ACC112 (cell line): ENCODE results near the gene PAPOLG.
"Not testable (repeated sequence)": the region's sequence is repeated elsewhere in the genome, so short reads cannot be mapped to it uniquely, and the experiment has no call there.

Experiments used
- H2AFZ ChIP-seq: fragments of 200-600 bp; sonication (generic); one replicate; pipeline ENCODE4 v1.6.0; 2017; ENCODE audit warnings: antibody characterized with exemption, low read length; ENCODE audit not compliant: unreplicated experiment
- H3K27ac ChIP-seq: fragments of 200-600 bp; sonication (generic); 2 replicates; pipeline ENCODE4 v1.5.1; 2014; ENCODE audit warnings: low read depth, mild to moderate bottlenecking, antibody characterized with exemption, low read length, moderate library complexity
- H3K27me3 ChIP-seq: fragments of 200-600 bp; sonication (generic); 2 replicates; pipeline ENCODE4 v1.6.1; 2014; ENCODE audit warnings: mild to moderate bottlenecking, antibody characterized with exemption, low read length, moderate library complexity, mixed read lengths; ENCODE audit not compliant: insufficient read depth
- H3K36me3 ChIP-seq: fragments of 200-600 bp; sonication (generic); 2 replicates; pipeline ENCODE4 v1.6.1; 2016; ENCODE audit warnings: mild to moderate bottlenecking, antibody characterized with exemption, low read length, moderate library complexity, mixed read lengths; ENCODE audit not compliant: insufficient read depth
- H3K4me1 ChIP-seq: fragments of 200-600 bp; sonication (generic); one replicate; pipeline ENCODE4 v1.6.1; 2016; ENCODE audit warnings: low read length, mixed read lengths; ENCODE audit not compliant: insufficient read depth, unreplicated experiment, control insufficient read depth
- H3K4me3 ChIP-seq: fragments of 200-600 bp; sonication (generic); 2 replicates; pipeline ENCODE4 v1.5.1; 2014; ENCODE audit warnings: mild to moderate bottlenecking, low read depth, low read length
- H3K79me2 ChIP-seq: fragments of 200-600 bp; sonication (generic); one replicate; pipeline ENCODE4 v1.6.0; 2016; ENCODE audit warnings: low read length; ENCODE audit not compliant: control insufficient read depth, unreplicated experiment, insufficient read depth

The PAPOLG gene

DNA sequence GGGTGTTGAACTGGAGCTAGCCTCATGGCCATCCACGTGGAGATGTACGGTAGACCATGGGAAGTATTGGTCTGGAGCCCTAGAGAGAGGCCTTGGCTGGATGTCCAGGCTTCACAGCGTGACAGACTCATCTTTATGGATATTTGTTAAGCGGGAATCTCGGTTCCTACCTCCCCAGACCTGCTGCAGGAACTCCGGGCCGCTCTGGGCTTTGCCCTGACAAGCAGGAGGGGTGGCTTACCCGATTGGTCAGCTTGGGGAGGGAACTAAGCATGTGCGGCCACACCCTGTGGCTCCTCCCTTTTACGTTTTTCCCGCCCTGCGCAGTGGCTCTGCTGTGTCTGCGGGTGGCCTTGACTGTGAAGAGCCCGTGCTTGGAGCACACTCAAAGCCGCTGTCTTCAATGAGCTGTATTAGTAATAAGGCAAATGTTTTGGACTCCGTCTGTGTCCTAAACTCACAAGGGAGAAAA lies 52.3 kb downstream of the PAPOLG start:
- Histone ChIP-seq H3K27ac (no peak overlapping the region), H2AFZ (no peak overlapping the region)

DNA sequence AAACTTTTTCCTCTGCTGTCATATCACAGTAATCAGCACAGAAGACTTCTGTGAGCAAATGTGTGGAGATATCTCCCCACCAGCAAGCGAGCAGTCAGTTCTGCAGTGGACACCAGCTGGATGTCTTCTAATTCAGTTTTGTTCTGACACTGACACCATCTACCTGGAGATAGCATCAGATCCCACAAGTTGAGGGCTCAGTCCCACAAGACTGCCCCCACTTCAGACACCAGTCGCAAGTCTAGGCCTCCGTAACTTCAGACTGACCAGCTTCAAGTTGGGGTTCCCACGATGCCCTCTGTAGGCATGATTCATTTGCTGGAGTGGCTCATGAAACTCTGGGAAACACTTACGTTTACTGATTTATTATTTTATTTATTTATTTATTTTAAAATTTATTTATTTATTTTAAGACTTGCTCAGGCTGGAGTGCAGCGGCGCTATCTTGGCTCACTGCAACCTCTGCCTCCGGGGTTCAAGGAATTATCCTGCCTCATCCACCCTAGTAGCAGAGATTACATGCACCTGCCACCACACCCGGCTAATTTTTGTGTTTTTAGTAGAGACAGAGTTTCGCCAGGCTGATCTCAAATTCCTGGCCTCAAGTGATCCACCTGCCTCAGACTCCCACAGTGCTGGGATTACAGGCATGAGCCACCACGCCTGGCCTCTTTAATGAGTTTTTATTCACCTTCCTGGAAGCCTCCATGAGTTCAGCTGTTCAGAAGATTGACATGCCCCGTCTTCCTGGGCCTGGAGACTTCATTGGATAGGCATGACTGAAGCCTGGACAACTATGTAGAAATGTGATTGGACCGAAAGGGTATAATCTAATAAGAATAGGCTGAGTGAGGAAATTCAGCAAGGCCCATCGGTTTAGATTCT lies 55.7 kb downstream of the PAPOLG start:
- Histone ChIP-seq H3K4me3 (no peak overlapping the region), H3K36me3 (no peaks in the 10 kb centered on the region), H2AFZ (no peak overlapping the region), H3K79me2 (no peaks in the 10 kb centered on the region), H3K27ac (no peak overlapping the region), H3K27me3 (peaks cover 22% of the 10 kb centered on the region), H3K4me1 (peaks cover 4% of the 10 kb centered on the region)

More for the DNA sequence above, 52.3 kb downstream of the PAPOLG start:
- no peaks in the 10 kb centered on the region for H3K79me2 ChIP-seq
- H3K36me3 ChIP-seq: no peaks in the 10 kb centered on the region
- H3K4me1 ChIP-seq: peaks cover 4% of the 10 kb centered on the region
- no peak overlapping the region for H3K4me3 ChIP-seq
- H3K27me3 ChIP-seq: peaks cover 1% of the 10 kb centered on the region; the same call in 1 of the 2 replicates

DNA sequence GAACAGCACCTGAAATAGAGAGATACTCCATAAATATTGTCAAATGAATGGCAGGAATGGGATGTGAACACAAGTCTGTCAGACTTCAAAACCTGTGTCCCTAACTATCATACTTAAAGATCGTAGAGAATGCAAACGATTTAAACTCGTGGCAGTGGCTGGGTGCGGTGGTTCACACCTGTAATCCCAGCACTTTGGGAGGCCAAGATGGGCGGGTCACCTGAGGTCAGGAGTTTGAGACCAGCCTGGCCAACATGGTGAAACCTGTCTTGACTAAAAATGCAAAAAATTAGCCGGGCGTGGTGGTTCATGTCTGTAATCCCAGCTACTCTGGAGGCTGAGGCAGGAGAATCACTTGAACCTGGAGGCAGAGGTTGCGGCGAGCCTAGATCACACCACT lies 61.1 kb downstream of the PAPOLG start:
- H3K4me1 ChIP-seq, H3K4me3 ChIP-seq, H3K79me2 ChIP-seq, H3K27ac ChIP-seq, H3K36me3 ChIP-seq, H2AFZ ChIP-seq: not testable (repeated sequence)
- H3K27me3 ChIP-seq: peaks cover 22% of the 10 kb centered on the region

DNA sequence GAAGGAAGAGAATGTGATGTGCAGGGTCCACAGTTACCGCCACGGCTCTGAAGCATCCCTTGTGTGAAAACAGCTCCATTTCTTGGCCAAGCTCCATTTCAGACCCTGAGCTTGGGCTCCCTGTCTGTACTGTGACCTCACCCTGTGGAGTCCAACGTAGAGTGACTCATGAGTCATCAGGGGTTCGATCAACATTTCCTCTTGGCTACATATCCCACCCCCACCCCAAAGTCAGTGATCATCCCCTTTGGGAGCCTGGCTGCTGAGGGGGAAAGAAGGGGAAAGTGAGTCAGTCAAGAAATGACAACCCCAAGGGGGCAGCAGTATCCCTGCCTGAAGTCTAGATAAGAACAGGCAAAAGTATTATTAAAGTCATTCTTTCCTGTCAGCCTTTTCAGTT lies 62.2 kb downstream of the PAPOLG start:
- Histone ChIP-seq H3K36me3 (no peaks in the 10 kb centered on the region), H2AFZ (no peak overlapping the region), H3K4me3 (no peak overlapping the region), H3K27ac (no peak overlapping the region), H3K27me3 (peaks cover 21% of the 10 kb centered on the region), H3K4me1 (peaks cover 4% of the 10 kb centered on the region), H3K79me2 (no peaks in the 10 kb centered on the region)

DNA sequence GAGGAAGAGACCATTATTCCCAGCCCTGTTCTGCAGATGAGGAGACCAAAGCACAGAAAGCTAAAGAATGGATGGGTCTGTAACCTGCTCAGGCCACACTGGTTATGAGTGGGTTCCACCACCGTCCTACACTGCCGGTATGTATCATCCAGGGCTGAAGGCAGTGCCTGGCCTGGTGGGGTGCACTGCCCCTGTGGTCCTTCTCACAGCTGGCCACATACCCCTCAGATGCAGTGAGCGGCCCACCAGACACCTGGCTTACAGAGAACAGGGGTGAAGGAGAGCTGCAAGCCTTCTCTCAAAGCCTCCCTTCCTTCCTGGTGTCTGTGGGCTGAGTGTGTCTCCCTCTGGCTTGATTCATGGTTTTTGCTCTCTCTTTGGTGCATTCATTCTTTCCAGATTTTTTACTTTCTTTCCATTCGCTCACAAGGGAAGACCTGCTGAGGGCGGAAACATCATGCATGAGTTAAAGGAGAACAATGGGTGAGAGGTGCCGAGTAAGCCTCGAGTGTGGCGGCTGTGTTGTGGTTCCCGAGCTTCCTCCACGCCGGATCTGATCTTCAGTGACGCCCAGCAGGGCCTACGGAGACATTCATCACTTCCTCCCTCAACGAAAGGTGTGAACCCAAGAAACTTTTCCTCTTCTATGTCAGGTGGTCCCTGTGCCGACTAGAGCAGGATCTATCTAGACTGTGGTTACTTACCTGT lies 63.2 kb downstream of the PAPOLG start:
- H3K27ac ChIP-seq: no peak overlapping the region
- H3K4me1 ChIP-seq: peaks cover 4% of the 10 kb centered on the region
- peaks cover 11% of the 10 kb centered on the region; the same call in 1 of the 2 replicates for H3K27me3 ChIP-seq
- no peak overlapping the region for H3K4me3 ChIP-seq
- H2AFZ ChIP-seq: no peak overlapping the region
- no peaks in the 10 kb centered on the region for H3K79me2 ChIP-seq
- H3K36me3 ChIP-seq: no peaks in the 10 kb centered on the region

DNA sequence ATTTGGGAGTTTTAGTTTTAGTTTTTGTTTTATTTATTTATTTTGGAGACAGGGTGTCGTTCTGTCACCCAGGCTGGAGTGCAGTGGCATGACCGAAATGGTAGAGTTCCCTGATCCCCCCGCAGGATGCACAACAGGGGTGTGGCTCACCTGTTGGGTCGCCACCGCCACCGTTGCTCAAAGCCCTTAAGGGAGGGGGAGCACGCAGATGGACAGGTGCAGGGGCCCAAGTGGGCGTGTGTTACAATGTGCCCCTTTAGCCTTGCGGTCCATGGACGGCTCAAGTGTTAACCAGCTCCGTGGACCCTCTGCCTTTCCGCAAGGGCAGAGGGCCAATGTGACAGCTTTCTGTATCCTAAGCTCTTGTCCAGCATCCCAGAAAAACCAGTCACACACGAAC lies 63.9 kb downstream of the PAPOLG start:
- Histone ChIP-seq H3K27ac (no peak overlapping the region), H3K4me3 (no peak overlapping the region), H3K4me1 (peaks cover 4% of the 10 kb centered on the region), H3K79me2 (no peaks in the 10 kb centered on the region), H3K27me3 (peaks cover 4% of the 10 kb centered on the region; the same call in 1 of the 2 replicates), H2AFZ (no peak overlapping the region), H3K36me3 (no peaks in the 10 kb centered on the region)

DNA sequence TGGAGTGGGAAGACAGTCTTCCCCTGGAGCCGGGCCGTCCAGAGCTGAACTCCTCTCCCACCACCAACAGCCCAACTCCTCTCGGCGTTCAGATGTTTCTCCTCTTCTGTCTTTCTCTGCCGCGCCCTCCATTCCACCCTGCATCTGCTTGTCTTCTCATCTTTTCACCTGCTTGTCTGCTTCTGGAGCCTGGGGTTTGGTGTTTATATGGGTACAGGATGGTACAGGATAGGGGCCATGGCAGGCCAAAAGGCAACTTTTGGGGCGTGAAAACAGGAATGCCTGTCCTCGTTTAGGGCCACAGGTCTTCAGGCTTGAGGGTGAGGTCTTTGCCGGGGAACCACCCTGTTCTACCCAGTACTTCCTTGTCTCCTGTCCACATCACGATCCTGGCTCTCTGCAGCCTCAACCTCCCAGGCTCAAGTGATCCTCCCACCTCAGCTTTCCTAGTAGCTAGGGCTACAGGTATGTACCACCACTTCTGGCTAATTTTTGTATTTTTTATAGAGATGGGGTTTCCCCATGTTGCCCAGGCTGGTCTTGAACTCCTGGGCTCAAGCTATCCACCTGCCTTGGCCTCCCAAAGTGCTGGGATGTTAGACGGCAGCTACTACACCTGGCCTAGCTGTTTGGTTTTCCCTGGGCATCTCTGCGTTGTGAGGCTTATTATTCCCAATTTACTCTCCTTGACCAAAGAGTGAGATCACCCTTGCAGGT lies 64.5 kb downstream of the PAPOLG start:
- Histone ChIP-seq H3K27me3 (no peaks in the 10 kb centered on the region), H3K27ac (no peak overlapping the region), H3K36me3 (no peaks in the 10 kb centered on the region), H3K79me2 (no peaks in the 10 kb centered on the region), H3K4me3 (no peak overlapping the region), H2AFZ (no peak overlapping the region), H3K4me1 (peaks cover 4% of the 10 kb centered on the region)

DNA sequence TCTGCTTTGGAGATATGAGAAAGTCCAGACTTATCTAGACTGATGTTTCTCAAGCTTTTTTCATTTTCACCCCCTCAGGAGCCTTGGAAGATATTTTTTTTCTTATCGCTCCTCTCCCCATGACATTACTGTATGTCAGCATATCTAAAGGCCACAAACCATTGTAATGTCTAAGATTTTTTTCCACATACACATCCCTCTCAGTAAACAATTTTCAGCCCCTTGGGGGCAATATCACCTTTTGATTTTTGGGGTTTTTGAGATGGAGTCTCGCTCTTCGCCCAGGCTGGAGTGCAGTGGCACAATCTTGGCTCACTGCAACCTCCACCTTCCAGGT lies 65.0 kb downstream of the PAPOLG start:
- H2AFZ ChIP-seq: no peak overlapping the region
- H3K4me3 ChIP-seq: no peak overlapping the region
- H3K27me3 ChIP-seq: no peaks in the 10 kb centered on the region
- no peaks in the 10 kb centered on the region for H3K79me2 ChIP-seq
- H3K36me3 ChIP-seq: no peaks in the 10 kb centered on the region
- H3K27ac ChIP-seq: no peak overlapping the region
- peaks cover 4% of the 10 kb centered on the region for H3K4me1 ChIP-seq

DNA sequence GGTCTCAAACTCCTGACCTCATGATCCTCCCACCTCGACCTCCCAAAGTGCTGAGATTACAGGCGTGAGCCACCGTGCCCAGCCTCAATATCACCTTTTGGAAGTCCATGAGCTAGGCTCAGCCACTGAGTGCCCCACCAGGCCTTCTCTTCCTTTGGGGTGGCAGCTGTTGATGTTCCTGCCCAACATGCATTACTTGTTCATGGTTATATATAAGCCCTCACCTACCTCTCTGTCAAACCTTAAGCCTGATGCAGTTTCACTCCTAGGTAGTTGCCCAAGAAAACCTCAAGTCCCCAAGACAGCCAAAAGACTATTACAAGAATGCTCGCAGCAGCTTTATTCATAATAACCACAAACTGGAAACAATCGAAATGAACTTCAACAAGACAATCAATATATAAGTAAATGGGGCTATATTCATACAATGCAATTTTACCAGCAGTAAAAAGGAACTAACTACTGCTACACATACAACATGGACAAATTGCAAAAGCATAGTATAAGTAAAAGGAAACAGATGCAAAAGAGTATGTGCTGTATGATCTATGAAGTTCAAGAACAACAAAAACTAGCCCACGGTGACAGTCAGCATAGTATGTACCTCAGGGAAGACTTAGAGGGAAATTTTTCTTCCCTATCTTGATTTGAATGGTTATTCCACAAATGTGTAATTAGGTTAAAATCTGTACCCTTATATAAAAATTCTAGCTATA lies 65.7 kb downstream of the PAPOLG start:
- H2AFZ ChIP-seq: no peak overlapping the region
- H3K4me1 ChIP-seq: peaks cover 4% of the 10 kb centered on the region
- H3K27me3 ChIP-seq: no peaks in the 10 kb centered on the region
- no peak overlapping the region for H3K4me3 ChIP-seq
- no peak overlapping the region for H3K27ac ChIP-seq
- no peaks in the 10 kb centered on the region for H3K36me3 ChIP-seq
- no peaks in the 10 kb centered on the region for H3K79me2 ChIP-seq

DNA sequence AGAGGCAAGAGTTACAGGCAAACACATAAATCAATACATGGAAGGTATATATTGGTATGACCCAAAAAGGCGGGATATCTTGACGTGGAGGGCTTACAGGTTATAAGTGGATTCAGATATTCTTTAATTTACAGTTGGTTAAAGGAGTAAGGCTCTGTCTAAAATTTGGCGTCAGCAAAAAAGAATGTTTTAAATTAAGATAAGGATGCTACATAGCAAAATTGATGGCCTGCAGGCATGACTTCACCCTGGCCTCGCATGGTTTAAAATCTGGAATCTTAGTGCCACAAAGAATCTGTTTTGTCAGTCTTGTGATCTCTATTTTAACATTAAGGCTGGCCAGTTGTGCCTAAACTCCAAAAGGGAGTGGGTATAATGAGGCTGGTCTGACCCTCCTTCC lies 66.9 kb downstream of the PAPOLG start:
- Histone ChIP-seq H3K4me3 (no peak overlapping the region), H3K27me3 (no peaks in the 10 kb centered on the region), H2AFZ (no peak overlapping the region), H3K36me3 (no peaks in the 10 kb centered on the region), H3K79me2 (no peaks in the 10 kb centered on the region), H3K27ac (no peak overlapping the region), H3K4me1 (peaks cover 4% of the 10 kb centered on the region)
